ENCODE measurements around the gene SSNA1. TPM values are rescaled to one million over a fixed set of nuclear protein-coding genes. Genes with fewer than 3 reads are reported as not detected.

Gene SSNA1
- total RNA-seq, 1 donor from 2014 or later: 29.4 TPM

- ATAC-seq: no peak
- no peak for DNase-seq (ENCODE audit: low spot score)
These were observed 8.0 kb upstream of the SSNA1 start for GRCh38 chr9:137180491-137180890.

DNA sequence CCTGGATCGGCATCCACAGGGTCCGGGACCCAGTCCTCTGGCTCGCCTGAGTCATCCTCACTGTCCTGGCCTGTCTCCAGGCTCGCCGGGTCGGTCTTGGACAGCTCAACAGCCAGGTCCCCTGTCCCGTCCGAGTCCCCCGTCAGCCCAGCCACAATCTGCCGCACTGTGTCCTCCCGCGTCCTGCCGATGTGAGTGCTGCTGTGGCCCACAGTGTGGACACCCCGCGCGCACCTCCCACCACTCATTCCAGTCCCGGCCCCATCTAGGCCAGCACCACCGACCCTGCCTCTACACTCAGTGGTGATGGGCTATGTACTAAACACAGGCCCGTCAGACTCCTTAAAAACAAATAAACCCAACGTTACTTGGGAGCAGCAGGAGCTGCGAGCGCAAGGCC, 6.8 kb upstream of the SSNA1 start:
- ATAC-seq: no peak
- no peak for DNase-seq (ENCODE audit: low spot score)

DNA sequence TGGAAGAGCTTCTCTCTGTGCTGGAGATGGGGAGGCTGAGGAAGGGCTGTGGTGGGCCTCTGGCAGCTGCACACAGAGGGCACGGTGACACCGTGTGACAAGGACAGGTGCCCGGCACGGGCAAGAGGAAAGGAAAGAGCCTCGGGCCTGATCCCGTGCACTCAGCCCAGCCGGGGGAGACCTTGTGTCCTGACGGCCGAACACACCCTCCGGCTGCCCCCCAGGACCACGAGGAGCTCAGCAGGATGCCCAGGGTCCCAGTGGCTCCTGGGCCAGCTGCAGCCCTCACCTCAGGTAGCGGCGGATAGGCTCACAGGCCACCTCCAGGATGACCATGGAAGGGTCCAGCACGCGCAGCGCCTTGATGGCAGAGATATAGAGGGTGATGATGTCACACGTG, 5.6 kb upstream of the SSNA1 start:
- ATAC-seq (no peak), DNase-seq (ENCODE audit: low spot score) (no peak)

DNA sequence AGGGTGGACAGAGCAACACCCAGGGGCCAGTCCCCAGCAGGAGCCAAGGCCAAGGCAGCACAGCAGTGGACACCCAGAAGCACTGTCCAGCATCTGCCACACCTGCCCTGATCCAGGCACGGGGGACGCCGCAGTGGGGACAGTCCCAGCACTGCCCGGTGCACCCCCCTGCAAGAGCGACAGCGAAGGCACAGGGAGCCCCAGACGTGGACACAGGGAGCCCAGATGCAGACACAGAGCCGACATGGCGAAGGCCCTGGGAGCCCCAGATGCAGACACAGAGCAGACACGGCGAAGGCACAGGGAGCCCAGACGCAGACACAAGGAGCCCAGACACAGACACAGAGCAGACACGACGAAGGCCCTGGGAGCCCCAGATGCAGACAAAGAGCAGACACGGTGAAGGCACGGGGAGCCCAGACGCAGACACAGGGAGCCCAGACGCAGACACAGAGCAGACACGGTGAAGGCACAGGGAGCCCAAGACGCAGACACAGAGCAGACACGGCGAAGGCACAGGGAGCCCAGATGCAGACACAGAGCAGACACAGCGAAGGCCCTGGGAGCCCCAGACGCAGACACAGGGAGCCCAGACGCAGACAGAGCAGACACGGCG, 4.4 kb upstream of the SSNA1 start:
- no peak for ATAC-seq
- no peak for DNase-seq (ENCODE audit: low spot score)

GRCh38 chr9:137184881-137185660, 3.4 kb upstream of the SSNA1 start:
- DNase-seq (ENCODE audit: low spot score) (no peak), ATAC-seq (no peak)

- DNase-seq (ENCODE audit: low spot score): no peak
- no peak for ATAC-seq
These were observed 2.6 kb upstream of the SSNA1 start for GRCh38 chr9:137185921-137186320.

- DNase-seq (ENCODE audit: low spot score): peak; percentile 61
- ATAC-seq: no peak
These were observed 2.1 kb upstream of the SSNA1 start for GRCh38 chr9:137186385-137186784.

- ATAC-seq (no peak), DNase-seq (ENCODE audit: low spot score) (no peak)
These were observed 1.1 kb upstream of the SSNA1 start for GRCh38 chr9:137187386-137187785.

DNA sequence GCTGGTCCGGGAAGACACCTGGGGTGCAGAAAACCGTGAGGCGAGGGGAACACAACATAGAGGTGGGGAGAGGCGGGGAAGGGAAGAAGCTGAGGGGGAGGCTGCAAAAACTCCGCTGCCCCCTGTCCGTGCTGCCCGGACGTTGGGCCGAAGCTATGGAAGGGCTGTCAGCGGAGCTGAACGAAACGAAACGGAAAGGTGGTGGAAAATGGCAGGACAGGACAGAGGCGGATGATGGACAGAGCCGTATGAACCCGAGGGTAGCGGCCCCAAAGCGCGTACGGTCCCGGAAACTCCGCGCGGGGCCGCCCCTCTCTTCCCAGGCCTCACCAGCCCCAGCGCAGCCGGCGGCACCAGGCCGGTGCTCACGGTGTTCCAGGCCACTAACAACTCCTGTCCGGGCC, 388 bp upstream of the SSNA1 start:
- DNase-seq (ENCODE audit: low spot score): no peak
- ATAC-seq: no peak

DNA sequence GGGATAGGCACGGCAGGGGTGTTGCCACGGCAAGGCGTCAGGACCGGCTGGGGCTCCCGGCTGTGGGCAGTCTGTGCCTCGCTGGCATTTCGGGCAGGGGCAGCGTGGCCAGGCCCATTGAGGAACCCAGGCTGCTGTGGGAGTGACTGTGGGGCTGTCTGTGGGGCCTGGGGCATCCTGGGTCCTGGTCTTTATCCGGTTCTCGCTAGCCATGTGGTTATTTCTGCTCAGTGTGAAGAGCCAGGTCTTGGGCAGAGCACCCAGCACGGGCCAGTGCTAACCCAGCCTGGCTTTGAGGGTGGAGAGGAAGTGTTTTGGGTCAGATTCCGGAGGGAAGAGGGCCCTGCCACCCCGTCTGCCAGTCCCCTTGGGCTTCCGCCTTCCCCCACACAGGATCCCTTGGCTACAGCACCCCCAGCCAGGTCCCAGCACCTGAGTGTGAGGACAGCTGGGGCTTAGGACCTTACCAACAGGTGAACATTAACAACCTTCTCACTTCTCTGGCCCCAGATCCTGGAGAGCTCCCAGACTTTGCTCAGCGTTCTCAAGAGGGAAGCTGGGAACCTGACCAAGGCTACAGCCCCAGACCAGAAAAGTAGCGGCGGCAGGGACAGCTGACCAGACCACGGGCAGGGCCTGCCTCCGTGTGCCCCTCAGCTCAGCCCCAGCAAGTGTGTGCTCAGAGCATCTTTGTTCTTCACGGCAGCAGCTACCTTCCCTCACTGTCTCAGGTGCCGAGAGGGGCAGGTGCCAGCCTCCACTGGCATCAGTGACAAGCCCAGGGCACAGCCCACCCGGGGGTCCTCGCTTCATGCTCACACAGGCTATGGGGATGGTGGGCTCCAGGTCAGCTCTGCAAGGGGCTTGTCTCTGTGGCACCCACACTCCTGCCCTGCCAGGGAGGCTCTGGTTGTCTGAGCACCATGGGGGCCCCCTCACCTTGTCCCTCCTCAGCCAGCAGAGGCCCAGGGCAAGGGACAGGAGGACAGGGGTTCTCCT, 1.1 kb downstream of the SSNA1 start:
- DNase-seq (ENCODE audit: low spot score) (no peak), ATAC-seq (peak; percentile 4)

- no peak for DNase-seq (ENCODE audit: low spot score)
These were observed 1.9 kb downstream of the SSNA1 start for GRCh38 chr9:137190315-137190856.

GRCh38 chr9:137191245-137191644, 2.8 kb downstream of the SSNA1 start:
- DNase-seq (ENCODE audit: low spot score): no peak
- ATAC-seq: no peak

More at GRCh38 chr9:137190315-137190856, 1.9 kb downstream of the SSNA1 start:
- ATAC-seq: no peak

- DNase-seq (ENCODE audit: low spot score): no peak
These were observed 3.4 kb downstream of the SSNA1 start for GRCh38 chr9:137191691-137192447.

DNA sequence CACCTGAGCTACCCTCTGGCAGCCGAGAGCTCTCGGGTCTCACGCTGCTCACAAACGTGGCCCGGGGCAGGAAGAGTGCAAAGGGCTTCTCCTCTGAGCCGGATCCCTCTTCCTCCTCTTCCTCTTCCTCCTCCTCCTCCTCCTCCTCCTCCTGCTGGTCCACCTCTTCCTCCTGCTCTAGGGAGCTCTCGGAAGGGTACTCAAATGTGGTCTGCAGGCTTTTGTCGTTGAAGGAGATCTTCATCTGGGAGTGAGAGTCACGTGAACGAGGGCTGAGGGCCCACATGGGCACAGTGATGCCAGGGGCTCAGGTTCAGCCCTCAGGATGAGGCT, 3.9 kb downstream of the SSNA1 start:
- ATAC-seq (no peak), DNase-seq (ENCODE audit: low spot score) (no peak)

More at GRCh38 chr9:137191691-137192447, 3.4 kb downstream of the SSNA1 start:
- no peak for ATAC-seq

- DNase-seq (ENCODE audit: low spot score) (no peak), ATAC-seq (no peak)
These were observed 4.4 kb downstream of the SSNA1 start for GRCh38 chr9:137192859-137193258.

- no peak for ATAC-seq
- no peak for DNase-seq (ENCODE audit: low spot score)
These were observed 5.3 kb downstream of the SSNA1 start for GRCh38 chr9:137193771-137194170.

GRCh38 chr9:137194388-137194787, 5.9 kb downstream of the SSNA1 start:
- ATAC-seq: peak; percentile 27
- DNase-seq (ENCODE audit: low spot score): peak; percentile 71

DNA sequence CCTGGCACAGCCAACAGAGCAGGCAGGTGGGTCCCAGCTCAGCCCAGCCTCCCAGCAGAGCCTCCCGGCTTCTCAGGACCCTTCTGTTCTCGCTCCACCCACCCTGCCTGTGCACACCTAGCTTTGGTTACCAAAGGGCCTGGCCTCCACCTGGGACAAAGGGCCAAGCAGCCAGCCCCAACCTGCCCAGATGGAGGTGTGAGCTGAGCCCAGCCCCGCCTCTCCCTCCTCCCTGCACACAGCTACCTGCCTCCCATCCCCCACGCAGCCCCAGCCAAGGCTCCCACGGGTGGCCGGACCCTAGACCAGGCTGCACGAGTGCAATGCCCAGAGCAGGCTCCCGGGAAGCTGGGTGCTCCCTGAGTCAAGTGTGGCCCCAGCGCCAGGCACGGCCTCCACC, 6.4 kb downstream of the SSNA1 start:
- ATAC-seq: peak; percentile 27

DNA sequence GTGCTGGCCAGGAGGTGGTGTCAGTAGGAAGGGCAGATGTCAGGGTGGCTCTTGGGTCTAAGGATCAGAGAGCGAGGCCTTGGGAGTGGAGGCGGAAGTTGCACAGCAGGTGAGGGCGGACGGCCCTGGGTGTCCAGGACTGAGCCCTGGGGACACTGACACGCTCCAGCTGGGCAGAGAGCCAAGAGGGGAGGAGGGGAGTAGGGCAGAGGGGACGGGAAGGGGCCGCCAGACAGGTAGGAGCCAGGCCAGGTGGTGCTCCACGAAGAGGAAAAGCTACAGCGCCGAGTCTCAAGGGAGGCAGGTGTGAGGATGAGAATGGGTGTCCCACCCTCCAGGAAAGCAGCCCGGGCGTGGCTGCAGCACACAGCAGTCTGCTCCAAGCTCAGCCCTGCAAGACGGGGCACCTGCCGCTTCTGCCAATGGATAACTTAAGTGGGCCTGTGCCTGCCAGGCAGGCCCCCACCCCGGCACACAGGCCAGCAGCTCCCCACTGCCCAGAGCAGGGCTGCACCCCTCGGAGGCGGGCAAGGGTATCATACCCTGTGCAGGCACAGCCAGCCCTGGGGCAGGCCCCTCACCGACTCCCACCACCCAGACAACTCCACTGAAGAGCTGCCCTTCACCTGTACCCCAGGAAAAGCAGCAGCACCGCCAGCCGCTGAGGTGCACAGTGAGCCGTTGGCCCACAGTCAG, 7.2 kb downstream of the SSNA1 start:
- peak; percentile 16 for ATAC-seq
- no peak for DNase-seq (ENCODE audit: low spot score)

More for the DNA sequence above, 6.4 kb downstream of the SSNA1 start:
- DNase-seq (ENCODE audit: low spot score): no peak
